ENCODE results near the gene C1orf210.

DNA sequence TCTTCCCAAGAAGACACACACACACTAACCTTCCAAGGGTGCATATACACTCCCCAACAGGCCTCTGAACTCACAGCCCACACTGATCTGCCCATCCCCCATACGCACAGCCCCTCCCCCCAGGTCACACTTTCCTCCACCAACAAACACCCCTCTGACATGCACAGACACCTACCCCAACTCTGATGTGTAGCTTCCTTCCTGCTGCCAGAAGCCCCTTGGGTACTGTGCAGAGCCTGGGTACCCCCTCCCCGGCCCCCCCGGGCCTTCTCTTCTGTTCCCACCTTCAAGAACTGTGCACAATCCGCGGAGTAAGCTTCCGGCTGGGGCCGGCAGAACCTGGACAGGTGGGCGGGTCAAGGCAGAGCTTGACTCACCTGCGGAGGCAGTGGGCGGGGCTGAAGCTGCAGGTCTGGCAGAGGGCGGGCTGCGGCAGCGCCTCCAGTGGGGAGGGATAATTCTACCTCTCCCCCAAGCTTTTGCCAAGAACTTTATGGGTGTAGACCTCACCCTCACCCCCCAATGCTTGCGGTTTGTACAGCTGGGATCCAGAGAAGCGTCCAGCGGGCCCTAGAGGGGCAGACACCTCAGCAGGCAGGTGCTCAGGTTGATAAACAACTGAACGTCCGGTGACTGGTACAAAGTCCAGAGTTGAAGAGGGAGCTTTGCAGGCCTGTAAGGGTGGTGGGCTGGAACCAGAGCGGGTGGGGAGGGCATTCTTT, at the start of gene C1orf210:
- no peak for TF ChIP-seq POLR2A (IDR thresholded peaks at IDR 0.05; ENCODE audit: low read depth, low read length)
- no peak for TF ChIP-seq POLR2AphosphoS5 (IDR thresholded peaks at IDR 0.05; ENCODE audit: low read depth, low read length)
- no peak for TF ChIP-seq POU2F2 (IDR thresholded peaks at IDR 0.05; ENCODE audit: low read depth, low read length)
- TF ChIP-seq PAX5 (IDR thresholded peaks at IDR 0.05; ENCODE audit: insufficient read depth, low read length, severe bottlenecking) = no peak

Measured in GM12891 (cell line).